Measurements from ENCODE around the gene CNKSR2. TPM values are rescaled to one million over a fixed set of nuclear protein-coding genes. Genes with fewer than 3 reads are reported as not detected.

CNKSR2 gene
- total and polyA plus RNA-seq, 9 donors, result 0.35 to 20.6 (median 2.3) TPM

- H3K27me3 ChIP-seq, result no peaks in the 10 kb centered on the region
- TF ChIP-seq CTCF (IDR thresholded peaks at IDR 0.05) (no peak), EP300 (IDR thresholded peaks at IDR 0.05) (no peak), POLR2A (IDR thresholded peaks at IDR 0.05) (no peak)
- DNase-seq, result no peak
- H3K9me3 ChIP-seq, result no peaks in the 10 kb centered on the region
- no peak overlapping the region for H3K4me3 ChIP-seq
- 62 to 70% (median 66%) methylated on average over 4 of the region's 4 CpGs for WGBS, 3 donors
- intact Hi-C loops (cut with DNase I), result no loop called here
- no peak overlapping the region for H3K27ac ChIP-seq
- H3K36me3 ChIP-seq, result no peaks in the 10 kb centered on the region
- no peaks in the 10 kb centered on the region for H3K4me1 ChIP-seq (ENCODE audit: insufficient read depth)
Observed at GRCh38 chrX:21666252-21666651, 292.0 kb downstream of the CNKSR2 start.

- Histone ChIP-seq H3K36me3 (no peaks in the 10 kb centered on the region), H3K27ac (no peak overlapping the region), H3K4me3 (no peak overlapping the region), H3K4me1 (ENCODE audit: insufficient read depth) (no peaks in the 10 kb centered on the region), H3K27me3 (no peaks in the 10 kb centered on the region), H3K9me3 (no peaks in the 10 kb centered on the region)
- WGBS, 3 donors, result 60 to 66% (median 65%) methylated on average over 4 of the region's 4 CpGs
- TF ChIP-seq EP300 (IDR thresholded peaks at IDR 0.05) (no peak), POLR2A (IDR thresholded peaks at IDR 0.05) (no peak), CTCF (IDR thresholded peaks at IDR 0.05) (no peak)
- intact Hi-C loops (cut with DNase I), result no loop called here
- no peak for DNase-seq
Observed at GRCh38 chrX:21666679-21667078, 292.5 kb downstream of the CNKSR2 start.

DNA sequence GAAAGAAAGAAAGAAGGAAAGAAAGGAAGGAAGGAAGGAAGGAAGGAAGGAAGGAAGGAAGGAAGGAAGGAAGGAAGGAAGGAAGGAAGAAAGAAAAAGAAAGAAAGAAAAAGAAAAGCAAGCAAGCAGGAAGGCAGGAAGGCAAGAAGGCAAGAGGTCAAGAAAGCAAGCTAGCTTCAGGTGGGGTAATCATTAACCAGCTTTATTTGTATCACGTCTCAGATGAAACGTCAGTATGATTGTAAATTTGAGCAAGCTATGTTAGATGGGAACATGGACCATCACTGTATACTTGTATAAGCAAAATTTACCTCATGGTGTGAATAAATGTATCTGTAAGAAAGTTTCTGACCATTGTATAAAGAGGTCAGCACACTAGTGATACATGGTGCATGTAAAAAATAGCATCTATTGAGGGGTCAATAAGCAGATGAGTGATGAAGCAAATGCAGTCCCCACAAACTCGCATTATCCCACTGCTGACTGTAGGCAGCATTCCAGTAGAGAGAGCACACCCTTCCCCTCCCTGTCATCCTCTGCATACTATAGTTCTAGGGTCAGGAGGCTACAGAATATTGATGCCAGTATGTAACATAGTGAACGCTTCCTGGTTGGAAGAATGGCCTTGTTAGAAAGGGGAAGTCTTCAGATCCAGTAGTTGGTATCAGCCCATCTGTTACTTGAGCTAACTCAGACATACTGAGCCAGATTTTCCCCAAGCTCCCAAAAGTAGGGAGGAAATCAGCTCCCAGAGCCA is 300.4 kb downstream of the CNKSR2 start:
- no peak for DNase-seq
- intact Hi-C loops (cut with DNase I), result no loop called here
- H3K4me3 ChIP-seq, result no peak overlapping the region
- no peaks in the 10 kb centered on the region for H3K27me3 ChIP-seq
- H3K27ac ChIP-seq, result no peak overlapping the region
- TF ChIP-seq CTCF (IDR thresholded peaks at IDR 0.05) (no peak), POLR2A (IDR thresholded peaks at IDR 0.05) (no peak), EP300 (IDR thresholded peaks at IDR 0.05) (no peak)
- no peaks in the 10 kb centered on the region for H3K4me1 ChIP-seq (ENCODE audit: insufficient read depth)
- no peaks in the 10 kb centered on the region for H3K36me3 ChIP-seq
- WGBS, 3 donors, result 56 to 68% (median 66%) methylated on average over 4 of the region's 4 CpGs
- H3K9me3 ChIP-seq, result no peaks in the 10 kb centered on the region

DNA sequence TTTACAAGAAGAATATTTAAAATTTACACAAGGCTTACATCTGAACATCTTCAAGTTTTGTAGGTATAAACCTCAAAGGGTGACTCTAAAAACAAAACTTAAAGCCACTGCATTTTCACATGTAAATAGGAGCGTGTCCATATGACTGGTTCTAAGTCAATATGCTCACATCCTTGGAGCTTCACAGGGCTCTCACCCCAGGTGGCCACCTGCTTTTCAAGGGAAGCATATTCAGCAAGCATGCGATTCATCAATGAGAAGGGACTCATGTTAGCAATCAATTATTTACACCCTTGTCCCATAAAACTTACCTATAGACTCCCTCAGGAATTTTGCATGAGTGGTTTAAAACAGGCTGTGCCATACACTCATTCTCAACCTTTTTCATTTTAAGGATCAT is 301.7 kb downstream of the CNKSR2 start:
- WGBS, 3 donors, result 39 to 51% (median 43%) methylated on average over 2 of the region's 2 CpGs
- H3K27ac ChIP-seq, result no peak overlapping the region
- H3K36me3 ChIP-seq, result no peaks in the 10 kb centered on the region
- no peaks in the 10 kb centered on the region for H3K27me3 ChIP-seq
- H3K9me3 ChIP-seq, result no peaks in the 10 kb centered on the region
- intact Hi-C loops (cut with DNase I), result no loop called here
- no peak overlapping the region for H3K4me3 ChIP-seq
- no peaks in the 10 kb centered on the region for H3K4me1 ChIP-seq (ENCODE audit: insufficient read depth)
- DNase-seq, result no peak
- TF ChIP-seq POLR2A (IDR thresholded peaks at IDR 0.05) (no peak), EP300 (IDR thresholded peaks at IDR 0.05) (no peak), CTCF (IDR thresholded peaks at IDR 0.05) (no peak)

All from ovary (tissue), 9 donors.